Left lung (tissue), 10 donors: ENCODE measurements around the gene SERP1. TPM values are rescaled to one million over a fixed set of nuclear protein-coding genes. Genes with fewer than 3 reads are reported as not detected.

Experiments
- ATAC-seq: fragments of 200-7000 bp; cut with Tn5 transposase; one replicate; pipeline ENCODE4 v1.9.1; 2020; ENCODE audit warnings: moderate library complexity
- DNase-seq, 4 donors: peaks; one replicate each; pipeline ENCODE4 v3.0.0-alpha.2; 2013 to 2020
- H3K27ac ChIP-seq, 2 donors: fragments of 200-600 bp; sonication (generic) in 1 of 2; one replicate each; pipeline versions ENCODE4 v1.5.0 to v1.8.0; 2020 to 2021
- H3K27me3 ChIP-seq, 2 donors: fragments of 200-600 bp; sonication (generic) in 1 of 2; one replicate each; pipeline versions ENCODE4 v1.5.0 to v1.8.0; 2020 to 2021
- H3K36me3 ChIP-seq, 2 donors: fragments of 200-600 bp; sonication (generic) in 1 of 2; one replicate each; pipeline versions ENCODE4 v1.5.0 to v1.8.0; 2020 to 2021
- H3K4me1 ChIP-seq, 2 donors: fragments of 200-600 bp; one replicate each; pipeline ENCODE4 v1.8.0; 2021
- H3K4me3 ChIP-seq, 2 donors: fragments of 200-600 bp; sonication (generic) in 1 of 2; one replicate each; pipeline versions ENCODE4 v1.5.0 to v1.8.0; 2020 to 2021; ENCODE audit warnings: mild to moderate bottlenecking in 1 of 2
- H3K9me3 ChIP-seq, 2 donors: fragments of 200-600 bp; sonication (generic) in 1 of 2; one replicate each; pipeline versions ENCODE4 v1.5.0 to v1.8.0; 2020 to 2021
- CTCF ChIP-seq, 2 donors: fragments of 200-600 bp; sonication (generic) in 1 of 2; IDR thresholded peaks; one replicate each; pipeline versions ENCODE4 v1.5.0 to v1.8.0; 2021; ENCODE audit warnings: antibody characterized with exemption in 2 of 2
- intact Hi-C, 2 donors: fragments of 100-400 bp; cut with DNase I; formaldehyde crosslinking; loops; one replicate each; pipeline versions ENCODE4 v1.11.2 to v1.14.2; 2022
- polyA plus RNA-seq, 6 donors: library from polyadenylated mRNA; unstranded; fragments of 120-200 nt; gene quantifications; one replicate each; pipeline ENCODE4 v1.2.1, GENCODE V29; 2013; ENCODE audit not compliant: insufficient read length in 6 of 6
- total RNA-seq, 2 donors: library from RNA; stranded (reverse); fragmentation: NEBNext Ultra II Directional; extraction: Animal tissue kit (Norgen Biotek cat#: 25700); gene quantifications; one replicate each; pipeline ENCODE4 v1.2.1, GENCODE V29; 2021
- donor health status: DM: no; HTN: yes; CAD: no.
- donor health status: DM: no; HTN: no; CAD: no.

SERP1 gene
- total and polyA plus RNA-seq, 8 donors = 137 to 170 (median 150) TPM

- ATAC-seq (peak; percentile 79), DNase-seq (peak in 2 of 4 donors; percentile 53 to 68)
- no peak overlapping the region for H3K27ac ChIP-seq
- peak; percentile 67 to 79 for TF ChIP-seq CTCF (IDR thresholded peaks at IDR 0.05)
- no peaks in the 10 kb centered on the region for H3K27me3 ChIP-seq
- no peaks in the 10 kb centered on the region for H3K36me3 ChIP-seq
- peaks cover 0 to 4% of the 10 kb centered on the region in 2 donors for H3K4me1 ChIP-seq
- no peak overlapping the region for H3K4me3 ChIP-seq
- intact Hi-C loops = loop anchor here in 1 of 2 donors (10.0 kb wide), 1 partner anchor 271 kb away; no protein-coding TSS in a partner anchor
- peaks cover 0 to 2% of the 10 kb centered on the region in 2 donors for H3K9me3 ChIP-seq
These were observed 50.6 kb downstream of the SERP1 start for GRCh38 chr3:150495563-150496168.

- DNase-seq = peak in 1 of 4 donors; percentile 7
- intact Hi-C loops = loop anchor here in 1 of 2 donors (10.0 kb wide), 1 partner anchor 270 kb away; no protein-coding TSS in a partner anchor
- H3K27me3 ChIP-seq = no peaks in the 10 kb centered on the region
- no peaks in the 10 kb centered on the region for H3K36me3 ChIP-seq
- H3K4me1 ChIP-seq = peaks cover 0 to 4% of the 10 kb centered on the region in 2 donors
- TF ChIP-seq CTCF (IDR thresholded peaks at IDR 0.05) = no peak
- H3K4me3 ChIP-seq = no peak overlapping the region
- ATAC-seq = peak; percentile 60
- H3K27ac ChIP-seq = no peak overlapping the region
- H3K9me3 ChIP-seq = no peaks in the 10 kb centered on the region
These were observed 51.1 kb downstream of the SERP1 start for GRCh38 chr3:150495149-150495548.

- no peaks in the 10 kb centered on the region for H3K9me3 ChIP-seq
- H3K27me3 ChIP-seq = no peaks in the 10 kb centered on the region
- no peak for TF ChIP-seq CTCF (IDR thresholded peaks at IDR 0.05)
- no peak for ATAC-seq
- intact Hi-C loops = loop anchor here in 1 of 2 donors (10.0 kb wide), 1 partner anchor 270 kb away; no protein-coding TSS in a partner anchor
- DNase-seq = no peak
- H3K27ac ChIP-seq = no peak overlapping the region
- H3K36me3 ChIP-seq = no peaks in the 10 kb centered on the region
- H3K4me1 ChIP-seq = peaks cover 0 to 4% of the 10 kb centered on the region in 2 donors
- no peak overlapping the region for H3K4me3 ChIP-seq
These were observed 51.8 kb downstream of the SERP1 start for GRCh38 chr3:150494411-150494977.

Other genes starting within 250 kb of the SERP1 start
- 10 to 100 TPM; 25.9 to 46.6 TPM for gene TSC22D2, start 138.2 kb downstream of the SERP1 start, total RNA-seq
- gene TSC22D2, start 138.2 kb downstream of the SERP1 start, polyA plus RNA-seq = 10 to 100 TPM; 71.7 to 92.9 (median 87.8) TPM
- 10 to 100 TPM; 63.2 to 84.8 TPM for gene EIF2A, start 291 bp upstream of the SERP1 start, total RNA-seq
- 100 to 1,000 TPM; 164 to 200 (median 187) TPM for gene EIF2A, start 291 bp upstream of the SERP1 start, polyA plus RNA-seq
- 100 to 1,000 TPM; 115 to 163 TPM for gene SELENOT, start 56.8 kb upstream of the SERP1 start, total RNA-seq
- 10 to 100 TPM; 62.7 to 87.6 (median 77.5) TPM for gene SELENOT, start 56.8 kb upstream of the SERP1 start, polyA plus RNA-seq
- gene ERICH6, start 157.4 kb upstream of the SERP1 start, total RNA-seq = not detected
- gene ERICH6, start 157.4 kb upstream of the SERP1 start, polyA plus RNA-seq = 1 to 10 TPM in 3 of 6 donors, under 1 TPM in 3; 0.34 to 1.7 (median 0.88) TPM
- 10 to 100 TPM; 20.2 to 21.7 TPM for gene SIAH2, start 216.7 kb upstream of the SERP1 start, total RNA-seq
- 10 to 100 TPM; 19.1 to 22.9 (median 21.8) TPM for gene SIAH2, start 216.7 kb upstream of the SERP1 start, polyA plus RNA-seq